ENCODE measurements around the gene AOPEP. TPM values are rescaled to one million over a fixed set of nuclear protein-coding genes. Genes with fewer than 3 reads are reported as not detected.

AOPEP gene
- total RNA-seq, 1 donor from 2014 or later: 75.3 TPM

GRCh38 chr9:94987731-94988130 is 261.2 kb downstream of the AOPEP start:
- FAIRE-seq: no peak
- no peaks in the 10 kb centered on the region for H3K4me1 ChIP-seq (ENCODE audit: insufficient read depth, low read length)
- no peaks in the 10 kb centered on the region for H3K36me3 ChIP-seq (ENCODE audit: insufficient read depth, low read length)
- TF ChIP-seq CTCF (IDR thresholded peaks at IDR 0.05; ENCODE audit: insufficient read depth, low read depth, low read length) (no peak), EZH2 (IDR thresholded peaks at IDR 0.05; ENCODE audit: insufficient read depth, low read length) (no peak)
- no peaks in the 10 kb centered on the region for H3K27me3 Mint-ChIP-seq (ENCODE audit: low read depth, unreplicated experiment)
- no peaks in the 10 kb centered on the region for H3K79me2 ChIP-seq (ENCODE audit: insufficient read depth, low read length)
- H3K9me3 Mint-ChIP-seq (ENCODE audit: unreplicated experiment): no peaks in the 10 kb centered on the region
- no peaks in the 10 kb centered on the region for H3K9me3 ChIP-seq (ENCODE audit: insufficient read depth, low read depth, low read length)
- H2AFZ ChIP-seq (ENCODE audit: low read depth, low read length): no peak overlapping the region
- no peak overlapping the region for H3K4me3 Mint-ChIP-seq (ENCODE audit: unreplicated experiment)
- no peak for DNase-seq (ENCODE audit: low read depth)
- H3K27me3 ChIP-seq (ENCODE audit: insufficient read depth, low read length): no peaks in the 10 kb centered on the region
- peaks cover 21% of the 10 kb centered on the region for H3K36me3 Mint-ChIP-seq (ENCODE audit: low read depth, unreplicated experiment)
- H3K9ac ChIP-seq (ENCODE audit: low read length): no peak overlapping the region
- H3K4me3 ChIP-seq (ENCODE audit: insufficient read depth, low read depth, low read length): no peak overlapping the region
- no peak overlapping the region for H3K27ac ChIP-seq (ENCODE audit: low read depth, low read length)
- H3K27ac Mint-ChIP-seq (ENCODE audit: unreplicated experiment): no peak overlapping the region
- H3K4me1 Mint-ChIP-seq (ENCODE audit: low read depth, unreplicated experiment): no peaks in the 10 kb centered on the region
- no peak overlapping the region for H3K4me2 ChIP-seq (ENCODE audit: low read length)
- no peaks in the 10 kb centered on the region for H4K20me1 ChIP-seq (ENCODE audit: insufficient read depth, low read length)

DNA sequence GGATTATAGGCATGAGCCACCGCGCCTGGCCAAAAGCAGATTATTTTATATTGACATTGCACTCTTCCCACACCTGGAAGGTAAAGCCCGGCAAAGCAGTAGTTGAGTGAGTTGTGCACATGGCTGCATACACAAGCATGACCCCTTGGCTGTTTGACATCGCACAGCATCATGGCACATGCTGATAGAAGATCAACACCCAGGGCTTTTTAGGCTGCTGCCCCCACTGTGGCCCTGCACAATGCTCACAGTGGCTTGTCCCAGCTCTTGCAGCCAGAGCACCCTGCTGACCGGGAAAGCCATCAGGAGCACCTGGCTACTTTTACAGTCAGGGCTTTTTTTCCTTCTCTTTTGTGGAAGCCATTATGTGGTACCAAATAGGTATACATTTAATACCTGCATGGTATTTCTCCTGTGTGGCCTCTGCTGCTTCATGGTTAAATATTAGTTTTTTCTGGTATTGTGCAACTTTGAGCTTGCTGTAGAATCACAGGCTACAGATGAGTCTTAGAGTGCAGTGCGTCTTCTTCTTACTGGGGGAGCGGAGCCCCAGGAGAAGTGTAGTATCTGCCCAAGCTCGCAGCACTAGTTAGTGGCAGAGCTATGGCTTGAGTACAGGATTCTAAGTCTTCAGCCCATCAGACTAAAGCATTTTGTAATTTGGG is 264.5 kb downstream of the AOPEP start:
- Histone ChIP-seq H2AFZ (ENCODE audit: low read depth, low read length) (no peak overlapping the region), H4K20me1 (ENCODE audit: insufficient read depth, low read length) (no peaks in the 10 kb centered on the region), H3K9ac (ENCODE audit: low read length) (no peak overlapping the region), H3K4me1 (ENCODE audit: insufficient read depth, low read length) (peaks cover 14% of the 10 kb centered on the region), H3K36me3 (ENCODE audit: insufficient read depth, low read length) (no peaks in the 10 kb centered on the region), H3K4me3 (ENCODE audit: insufficient read depth, low read depth, low read length) (no peak overlapping the region), H3K9me3 (ENCODE audit: insufficient read depth, low read depth, low read length) (no peaks in the 10 kb centered on the region), H3K27me3 (ENCODE audit: insufficient read depth, low read length) (no peaks in the 10 kb centered on the region), H3K4me2 (ENCODE audit: low read length) (no peak overlapping the region), H3K79me2 (ENCODE audit: insufficient read depth, low read length) (no peaks in the 10 kb centered on the region), H3K27ac (ENCODE audit: low read depth, low read length) (no peak overlapping the region)
- DNase-seq (ENCODE audit: low read depth): no peak
- TF ChIP-seq EZH2 (IDR thresholded peaks at IDR 0.05; ENCODE audit: insufficient read depth, low read length) (no peak), CTCF (IDR thresholded peaks at IDR 0.05; ENCODE audit: insufficient read depth, low read depth, low read length) (no peak)
- Mint-ChIP-seq H3K4me3 (ENCODE audit: unreplicated experiment) (no peak overlapping the region), H3K9me3 (ENCODE audit: unreplicated experiment) (no peaks in the 10 kb centered on the region), H3K4me1 (ENCODE audit: low read depth, unreplicated experiment) (peaks cover 14% of the 10 kb centered on the region), H3K27ac (ENCODE audit: unreplicated experiment) (no peak overlapping the region), H3K27me3 (ENCODE audit: low read depth, unreplicated experiment) (no peaks in the 10 kb centered on the region), H3K36me3 (ENCODE audit: low read depth, unreplicated experiment) (peaks cover 16% of the 10 kb centered on the region)
- FAIRE-seq: no peak

Measured in astrocyte (in vitro differentiated cells and primary cell).